Raji (cell line): Measurements from ENCODE around the gene ARHGAP15.

ENCODE experiments used
- POLR2A ChIP-seq: IDR thresholded peaks from 2 replicates; pipeline ENCODE4 v1.6.1; 2011; ENCODE audit warnings: low read depth, low read length, control low read depth; ENCODE audit not compliant: insufficient read depth

ARHGAP15 gene

GRCh38 chr2:143158551-143159485 is 29.6 kb downstream of the ARHGAP15 start:
- no peak for TF ChIP-seq POLR2A

- no peak for TF ChIP-seq POLR2A
Observed at GRCh38 chr2:143159486-143159840, 30.2 kb downstream of the ARHGAP15 start.

GRCh38 chr2:143160732-143161707 is 31.8 kb downstream of the ARHGAP15 start:
- no peak for TF ChIP-seq POLR2A

GRCh38 chr2:143162123-143162837 is 33.1 kb downstream of the ARHGAP15 start:
- no peak for TF ChIP-seq POLR2A

GRCh38 chr2:143162997-143163396 is 33.8 kb downstream of the ARHGAP15 start:
- no peak for TF ChIP-seq POLR2A

GRCh38 chr2:143163499-143163898 is 34.3 kb downstream of the ARHGAP15 start:
- TF ChIP-seq POLR2A = no peak

GRCh38 chr2:143165291-143165690 is 36.1 kb downstream of the ARHGAP15 start:
- TF ChIP-seq POLR2A = no peak

GRCh38 chr2:143169105-143169504 is 39.9 kb downstream of the ARHGAP15 start:
- no peak for TF ChIP-seq POLR2A

- no peak for TF ChIP-seq POLR2A
Observed at GRCh38 chr2:143171817-143172216, 42.6 kb downstream of the ARHGAP15 start.

GRCh38 chr2:143175438-143175837 is 46.2 kb downstream of the ARHGAP15 start:
- TF ChIP-seq POLR2A = no peak

- TF ChIP-seq POLR2A = no peak
Observed at GRCh38 chr2:143176606-143177005, 47.4 kb downstream of the ARHGAP15 start.

- no peak for TF ChIP-seq POLR2A
Observed at GRCh38 chr2:143177096-143177786, 48.0 kb downstream of the ARHGAP15 start.

- no peak for TF ChIP-seq POLR2A
Observed at GRCh38 chr2:143181494-143181893, 52.3 kb downstream of the ARHGAP15 start.

GRCh38 chr2:143182649-143183048 is 53.4 kb downstream of the ARHGAP15 start:
- TF ChIP-seq POLR2A = no peak
